Measurements from ENCODE around the gene MRFAP1L1.
"Not testable (repeated sequence)": the region's sequence is repeated elsewhere in the genome, so short reads cannot be mapped to it uniquely, and the experiment has no call there.

MRFAP1L1 gene

GRCh38 chr4:6733358-6734164, 23.9 kb upstream of the MRFAP1L1 start:
- no peak for DNase-seq

- no peak for DNase-seq
Measured at GRCh38 chr4:6732441-6733357, 23.0 kb upstream of the MRFAP1L1 start.

- DNase-seq, result no peak
Measured at GRCh38 chr4:6731780-6732179, 22.1 kb upstream of the MRFAP1L1 start.

- no peak for DNase-seq
Measured at GRCh38 chr4:6731318-6731675, 21.6 kb upstream of the MRFAP1L1 start.

- no peak for DNase-seq
Measured at GRCh38 chr4:6730603-6731317, 21.1 kb upstream of the MRFAP1L1 start.

- no peak for DNase-seq
Measured at GRCh38 chr4:6728320-6729029, 18.8 kb upstream of the MRFAP1L1 start.

GRCh38 chr4:6727943-6728250, 18.2 kb upstream of the MRFAP1L1 start:
- DNase-seq, result no peak

GRCh38 chr4:6727081-6727942, 17.6 kb upstream of the MRFAP1L1 start:
- DNase-seq, result no peak

GRCh38 chr4:6725427-6725961, 15.8 kb upstream of the MRFAP1L1 start:
- DNase-seq, result not testable (repeated sequence)

GRCh38 chr4:6724421-6725111, 14.9 kb upstream of the MRFAP1L1 start:
- no peak for DNase-seq

GRCh38 chr4:6723851-6724250, 14.2 kb upstream of the MRFAP1L1 start:
- no peak for DNase-seq

- no peak for DNase-seq
Measured at GRCh38 chr4:6722891-6723290, 13.2 kb upstream of the MRFAP1L1 start.

GRCh38 chr4:6721121-6721520, 11.5 kb upstream of the MRFAP1L1 start:
- DNase-seq, result no peak

GRCh38 chr4:6720202-6720699, 10.6 kb upstream of the MRFAP1L1 start:
- DNase-seq, result peak; percentile 81

- no peak for DNase-seq
Measured at GRCh38 chr4:6719611-6720179, 10.0 kb upstream of the MRFAP1L1 start.

- no peak for DNase-seq
Measured at GRCh38 chr4:6718932-6719610, 9.4 kb upstream of the MRFAP1L1 start.

GRCh38 chr4:6716958-6717655, 7.4 kb upstream of the MRFAP1L1 start:
- no peak for DNase-seq

- DNase-seq, result peak; percentile 92
Measured at GRCh38 chr4:6716018-6716911, 6.6 kb upstream of the MRFAP1L1 start, which contains the start of gene BLOC1S4. Gene BLOC1S4, plus strand, starts transcription at chr4:6716174. Its CDS starts 36 bp downstream, at chr4:6716210.

Measured in activated CD4-positive, alpha-beta T cell treated with anti-CD3 and anti-CD28 coated beads, Interleukin-10, Interleukin-2, amounts not matched to agents 100 ng/mL and 50 ng/mL, durations not matched to agents 16 hours and 8 hours (primary cell).